H1 (cell line): ENCODE data around the gene CLDN16. TPM values are rescaled to one million over a fixed set of nuclear protein-coding genes. Genes with fewer than 3 reads are reported as not detected.

ENCODE experiments used
- CTCF ChIA-PET: fragments of 300-600 bp; sonication (Branson Sonifier 250); formaldehyde crosslinking; loops from one replicate; lab custom pipeline; 2021; ENCODE audit not compliant: partially characterized antibody; lab: Charles Lee
- POLR2A ChIA-PET: fragments of 300-600 bp; sonication (Branson Sonifier 250); formaldehyde crosslinking; loops from one replicate; lab custom pipeline; 2021; ENCODE audit warnings: inconsistent platforms; ENCODE audit not compliant: partially characterized antibody; lab: Charles Lee
- DNase-seq, 2 experiments: peaks; one replicate each; pipeline versions ENCODE4 v3.0.0 to v3.0.0-alpha.2; 2010 to 2022; ENCODE audit warnings: low spot score in 2 of 2, low read depth in 1 of 2, mixed read lengths in 1 of 2
- FAIRE-seq: peaks from 2 replicates; lab custom pipeline; 2011; peaks lifted over from hg19 to GRCh38; lab: Jason Lieb, UNC
- H2AFZ ChIP-seq: 2 replicates; pipeline ENCODE4 v1.8.1; 2012; ENCODE audit warnings: low read length, inconsistent platforms
- H2AK5ac ChIP-seq: 2 replicates; pipeline ENCODE4 v1.6.1; 2013; ENCODE audit warnings: low read depth, low read length
- H2BK120ac ChIP-seq: replicated peaks from 2 replicates; pipeline ENCODE3; 2013; ENCODE audit warnings: low read depth, low read length, inconsistent platforms
- H2BK12ac ChIP-seq: 2 replicates; pipeline ENCODE4 v1.6.1; 2013; ENCODE audit warnings: low read depth, low read length
- H2BK15ac ChIP-seq: 2 replicates; pipeline ENCODE4 v1.6.1; 2013; ENCODE audit warnings: low read length
- H2BK20ac ChIP-seq: 2 replicates; pipeline ENCODE4 v1.6.1; 2013; ENCODE audit warnings: low read length
- H2BK5ac ChIP-seq: 2 replicates; pipeline ENCODE4 v1.6.1; 2013; ENCODE audit warnings: low read depth, low read length
- H3K14ac ChIP-seq: 2 replicates; pipeline ENCODE4 v1.6.1; 2013; ENCODE audit warnings: inconsistent platforms; ENCODE audit not compliant: insufficient read length
- H3K18ac ChIP-seq: 2 replicates; pipeline ENCODE4 v1.6.1; 2013; ENCODE audit warnings: low read length; ENCODE audit errors: extremely low read depth
- H3K23ac ChIP-seq: 2 replicates; pipeline ENCODE4 v1.6.1; 2013; ENCODE audit warnings: inconsistent platforms; ENCODE audit not compliant: insufficient read length
- H3K23me2 ChIP-seq: 2 replicates; pipeline ENCODE4 v1.6.1; 2013; ENCODE audit warnings: low read depth, low read length
- H3K27ac ChIP-seq: 2 replicates; pipeline ENCODE4 v1.6.1; 2011; ENCODE audit warnings: low read depth, low read length, inconsistent platforms
- H3K27me3 ChIP-seq, 4 experiments: replicated peaks in 1 of 4; 1 replicate in 1 of 4; 2 replicates in 3 of 4; pipeline versions ENCODE4 v1.6.1 to v1.8.1; 2011 to 2013; ENCODE audit warnings: low read length in 3 of 4, mild to moderate bottlenecking in 3 of 4, inconsistent platforms in 2 of 4, mixed read lengths in 2 of 4, moderate library complexity in 1 of 4; ENCODE audit not compliant: control insufficient read depth in 3 of 4, insufficient read depth in 3 of 4; ENCODE audit errors: extremely low read depth in 1 of 4
- H3K36me3 ChIP-seq, 4 experiments: 2 replicates each; pipeline versions ENCODE4 v1.6.1 to v1.8.1; 2011 to 2013; ENCODE audit warnings: mild to moderate bottlenecking in 4 of 4, low read length in 3 of 4, moderate library complexity in 2 of 4, control low read depth in 1 of 4, inconsistent platforms in 1 of 4; ENCODE audit not compliant: insufficient read depth in 4 of 4, control insufficient read depth in 2 of 4
- H3K4ac ChIP-seq: replicated peaks from 2 replicates; pipeline ENCODE3; 2013; ENCODE audit warnings: low read length, low read depth, mixed read lengths, inconsistent platforms; ENCODE audit not compliant: insufficient read length
- H3K4me1 ChIP-seq, 4 experiments: replicated peaks in 1 of 4; 1 replicate in 1 of 4; 2 replicates in 3 of 4; pipeline versions ENCODE4 v1.6.1 to v1.8.1; 2011 to 2013; ENCODE audit warnings: low read length in 3 of 4, inconsistent platforms in 2 of 4, mixed read lengths in 1 of 4; ENCODE audit not compliant: insufficient read depth in 4 of 4, control insufficient read depth in 3 of 4
- H3K4me2 ChIP-seq, 2 experiments: 2 replicates each; pipeline versions ENCODE4 v1.6.1 to v1.8.1; 2011 to 2013; ENCODE audit warnings: low read depth in 2 of 2, low read length in 2 of 2, control low read depth in 1 of 2, inconsistent platforms in 1 of 2, mild to moderate bottlenecking in 1 of 2; ENCODE audit not compliant: insufficient read depth in 1 of 2
- H3K4me3 ChIP-seq, 4 experiments: fragments of 200-600, 300-600 bp in 1 of 4; sonication (generic), shearing (Covaris generic), sonication (Bioruptor Twin) in 1 of 4; 2 replicates each; pipeline versions ENCODE4 v1.5.1 to v1.8.1; 2011 to 2016; ENCODE audit warnings: low read length in 4 of 4, low read depth in 3 of 4, control low read depth in 2 of 4, inconsistent platforms in 2 of 4, mild to moderate bottlenecking in 2 of 4, mixed read lengths in 1 of 4, moderate library complexity in 1 of 4; ENCODE audit not compliant: insufficient read depth in 2 of 4; ENCODE audit errors: extremely low read depth in 1 of 4
- H3K56ac ChIP-seq: replicated peaks from 2 replicates; pipeline ENCODE3; 2013; ENCODE audit warnings: low read depth, mild to moderate bottlenecking, mixed read lengths, low read length, inconsistent platforms; ENCODE audit not compliant: insufficient read length
- H3K79me1 ChIP-seq: 2 replicates; pipeline ENCODE4 v1.6.1; 2013; ENCODE audit warnings: low read depth, low read length, control low read depth
- H3K79me2 ChIP-seq, 2 experiments: 2 replicates each; pipeline versions ENCODE4 v1.6.1 to v1.8.1; 2012 to 2013; ENCODE audit warnings: low read length in 2 of 2, mild to moderate bottlenecking in 2 of 2, inconsistent platforms in 1 of 2; ENCODE audit not compliant: insufficient read depth in 2 of 2, control insufficient read depth in 1 of 2
- H3K9ac ChIP-seq, 4 experiments: replicated peaks in 1 of 4; 1 replicate in 1 of 4; 2 replicates in 3 of 4; pipeline versions ENCODE4 v1.6.1 to v1.8.1; 2011 to 2013; ENCODE audit warnings: low read depth in 3 of 4, low read length in 3 of 4, control low read depth in 2 of 4, mild to moderate bottlenecking in 2 of 4, moderate library complexity in 2 of 4, inconsistent platforms in 1 of 4; ENCODE audit errors: extremely low read depth in 1 of 4
- H3K9me3 ChIP-seq, 2 experiments: 2 replicates each; pipeline versions ENCODE4 v1.6.1 to v1.8.1; 2012 to 2013; ENCODE audit warnings: mild to moderate bottlenecking in 2 of 2, moderate library complexity in 2 of 2, control low read depth in 1 of 2, inconsistent platforms in 1 of 2, low read depth in 1 of 2, low read length in 1 of 2, mixed read lengths in 1 of 2; ENCODE audit not compliant: insufficient read depth in 2 of 2
- H4K20me1 ChIP-seq, 2 experiments: replicated peaks in 1 of 2; 2 replicates each; pipeline versions ENCODE3 to v1.8.1; 2011 to 2013; ENCODE audit warnings: inconsistent platforms in 2 of 2, low read length in 2 of 2, mild to moderate bottlenecking in 1 of 2; ENCODE audit not compliant: insufficient read depth in 2 of 2, control insufficient read depth in 1 of 2
- H4K5ac ChIP-seq: 2 replicates; pipeline ENCODE4 v1.6.1; 2013; ENCODE audit warnings: low read length, low read depth, mixed read lengths, inconsistent platforms; ENCODE audit not compliant: insufficient read length
- H4K8ac ChIP-seq: 2 replicates; pipeline ENCODE4 v1.8.0; 2013; ENCODE audit warnings: mild to moderate bottlenecking, moderate library complexity, low read length, inconsistent platforms; ENCODE audit not compliant: insufficient read depth; ENCODE audit errors: extremely low read depth
- H4K91ac ChIP-seq: replicated peaks from 2 replicates; pipeline ENCODE3; 2013; ENCODE audit warnings: low read length, mixed read lengths, inconsistent platforms; ENCODE audit not compliant: insufficient read length
- POU5F1 ChIP-seq: IDR thresholded peaks from 2 replicates; pipeline ENCODE4 v1.6.1; 2011; ENCODE audit warnings: low read depth, mild to moderate bottlenecking, low read length, moderate library complexity
- RNF2 ChIP-seq: fragments of 200-900, 300-1000 bp; sonication (generic); IDR thresholded peaks from 2 replicates; pipeline ENCODE4 v1.7.1; 2016; ENCODE audit warnings: borderline replicate concordance, low read depth, mild to moderate bottlenecking, antibody characterized with exemption, low read length; ENCODE audit not compliant: poor library complexity, severe bottlenecking; ENCODE audit errors: missing control alignments
- SRF ChIP-seq: IDR thresholded peaks from 2 replicates; pipeline ENCODE4 v1.6.1; 2011; ENCODE audit warnings: mild to moderate bottlenecking, low read depth, low read length, moderate library complexity
- WGBS, 2 experiments: shearing (Covaris generic) in 1 of 2; methylation state at CpG; one replicate each; pipeline versions ENCODE4 v1.1.6 to v1.1.7; 2013 to 2015; ENCODE audit warnings: low lambda C conversion rate in 2 of 2, mixed read lengths in 2 of 2, inconsistent platforms in 1 of 2, low coverage in 1 of 2, missing lambda C conversion rate in 1 of 2; ENCODE audit not compliant: insufficient replicate concordance in 2 of 2, insufficient coverage in 1 of 2, insufficient read length in 1 of 2; ENCODE audit errors: extremely low coverage in 1 of 2, missing lambda C conversion rate in 1 of 2; 5-methylcytosine and 5-hydroxymethylcytosine counted together
- polyA plus RNA-seq, 7 experiments: library from polyadenylated mRNA; depleted of rRNA in 3 of 7; stranded (reverse) in 5 of 7; unstranded in 2 of 7; fragments of >200 nt in 5 of 7; fragments of 200-250 nt in 2 of 7; gene quantifications; 1 replicate in 5 of 7; 2 replicates in 1 of 7; 4 replicates in 1 of 7; pipeline versions ENCODE4 v1.2.1 to v1.2.3, GENCODE V29; 2011 to 2013; ENCODE audit warnings: missing spikeins in 2 of 7, mixed read lengths in 2 of 7
- total RNA-seq: library from RNA; stranded (reverse); fragmentation: NEBNext Ultra II Directional; extraction: Animal tissue kit (Norgen Biotek cat#: 25700); gene quantifications from 2 replicates; pipeline ENCODE4 v1.2.1, GENCODE V29; 2021

The CLDN16 gene
- total and polyA plus RNA-seq, 2 of the 8 experiments (the other 6 are each of a cell fraction or from before 2014, with no cell fraction given), result not detected

DNA sequence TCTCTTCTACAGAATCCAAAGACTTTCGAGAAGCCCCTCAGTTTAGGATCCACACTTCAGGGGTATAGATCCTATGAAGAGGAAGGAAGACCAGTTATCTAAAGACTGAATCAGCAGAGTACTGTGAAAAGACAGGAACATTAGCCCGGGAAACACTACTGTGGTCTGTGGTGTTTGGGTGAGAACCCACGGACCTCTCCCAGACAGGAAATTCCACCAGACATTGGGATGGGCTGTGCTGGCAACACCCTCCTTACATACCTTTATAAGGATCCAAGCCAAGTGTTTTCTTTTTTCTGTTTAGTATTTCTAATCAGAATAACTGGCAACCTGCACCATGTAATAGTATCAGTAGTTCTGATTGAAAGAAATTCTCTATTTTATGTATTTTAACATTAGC is 47.7 kb downstream of the CLDN16 start:
- no peaks in the 10 kb centered on the region for H3K9me3 ChIP-seq
- no peak overlapping the region for H3K4ac ChIP-seq
- no peak overlapping the region for H2BK12ac ChIP-seq
- no peak overlapping the region for H4K5ac ChIP-seq
- H2BK5ac ChIP-seq, result no peak overlapping the region
- H4K91ac ChIP-seq, result no peak overlapping the region
- ChIA-PET POLR2A (no interaction called here), CTCF (no interaction called here)
- H2AK5ac ChIP-seq, result no peak overlapping the region
- WGBS, 2 experiments, result 89% methylated on average over 3 of the region's 3 CpGs; no CpG with 5 or more reads in 1 of the 2 experiments
- H3K36me3 ChIP-seq, result no peaks in the 10 kb centered on the region
- no peak overlapping the region for H4K8ac ChIP-seq
- H3K18ac ChIP-seq, result no peak overlapping the region
- H4K20me1 ChIP-seq, result no peaks in the 10 kb centered on the region
- no peaks in the 10 kb centered on the region for H3K27me3 ChIP-seq
- H3K9ac ChIP-seq, result no peak overlapping the region
- no peak overlapping the region for H3K14ac ChIP-seq
- no peak overlapping the region for H2BK20ac ChIP-seq
- no peak for TF ChIP-seq SRF
- no peak for TF ChIP-seq RNF2
- TF ChIP-seq POU5F1, result no peak
- no peaks in the 10 kb centered on the region for H3K4me1 ChIP-seq
- DNase-seq (no peak), FAIRE-seq (no peak)
- H3K79me1 ChIP-seq, result no peaks in the 10 kb centered on the region
- H2BK120ac ChIP-seq, result no peak overlapping the region
- H3K4me2 ChIP-seq, result no peak overlapping the region
- H3K56ac ChIP-seq, result no peak overlapping the region
- H3K4me3 ChIP-seq, result no peak overlapping the region
- no peak overlapping the region for H2BK15ac ChIP-seq
- no peaks in the 10 kb centered on the region for H3K79me2 ChIP-seq
- no peak overlapping the region for H3K27ac ChIP-seq
- no peak overlapping the region for H2AFZ ChIP-seq
- no peaks in the 10 kb centered on the region for H3K23me2 ChIP-seq
- no peak overlapping the region for H3K23ac ChIP-seq
